GM19397 (cell line): ENCODE data around the gene CNNM4.

Experiments
- ATAC-seq: cut with Tn5 transposase; IDR thresholded peaks from one replicate; pipeline ENCODE4 v1.9.1; 2021; ENCODE audit warnings: mild to moderate bottlenecking, moderate library complexity; ENCODE audit not compliant: unreplicated experiment

The CNNM4 gene

DNA sequence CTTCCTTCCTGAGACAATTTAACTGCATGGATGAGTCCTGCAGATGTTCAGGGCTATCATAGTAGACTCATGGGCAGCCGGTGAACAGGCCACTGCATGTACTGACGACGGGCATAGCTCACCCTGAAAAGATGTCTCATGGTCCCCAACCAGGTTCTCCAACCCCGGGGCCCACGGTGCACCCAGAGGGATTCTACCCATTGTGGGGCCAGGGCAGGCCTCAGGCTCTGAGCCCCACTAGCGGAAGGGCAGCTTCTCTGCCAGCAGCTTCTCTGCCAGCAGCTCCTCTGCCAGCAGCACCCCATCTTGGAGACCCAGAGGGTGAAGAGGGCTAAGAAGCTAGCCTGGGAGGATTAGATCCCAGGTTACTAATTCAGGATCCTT is 3.2 kb upstream of the CNNM4 start:
- ATAC-seq: no peak

DNA sequence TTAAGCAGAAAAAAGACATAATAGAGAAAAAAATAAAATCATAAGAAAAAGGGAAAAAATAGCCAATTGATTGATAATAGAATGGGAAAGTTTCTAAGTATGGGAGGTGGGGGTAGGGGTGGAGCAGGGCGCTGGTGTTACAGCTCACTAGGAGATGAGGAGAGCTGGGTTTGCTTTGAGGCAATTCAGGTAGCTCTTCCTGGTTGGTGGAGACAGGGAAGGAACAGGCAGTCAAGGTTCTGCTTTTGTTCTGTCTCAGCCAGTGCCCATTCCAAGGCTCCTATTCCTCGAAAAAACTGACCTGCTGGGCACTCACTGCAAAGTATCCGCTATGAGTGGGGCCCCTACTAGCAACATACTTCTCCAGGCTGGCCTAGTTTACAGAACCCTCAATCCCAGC is 1.7 kb upstream of the CNNM4 start:
- ATAC-seq: no peak

DNA sequence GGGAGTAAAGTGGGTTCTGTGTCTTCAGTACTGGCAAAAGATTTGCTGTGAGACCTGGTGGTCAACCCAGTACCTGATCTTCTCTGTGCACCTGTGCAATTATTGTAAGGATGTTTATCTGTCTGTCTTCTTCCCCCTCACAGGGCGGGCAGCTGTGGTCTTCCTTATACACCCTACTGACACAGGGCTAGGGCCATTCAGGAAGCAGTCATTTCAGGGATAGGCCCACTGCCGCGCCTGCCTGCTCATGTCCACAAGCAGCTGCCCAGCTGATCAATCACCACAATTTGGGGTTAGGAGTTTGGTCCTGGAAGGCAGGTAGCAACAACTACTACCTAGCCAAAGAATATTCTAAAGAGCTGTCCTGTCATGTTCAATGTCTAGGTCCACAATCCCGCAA is 1.2 kb upstream of the CNNM4 start:
- no peak for ATAC-seq

DNA sequence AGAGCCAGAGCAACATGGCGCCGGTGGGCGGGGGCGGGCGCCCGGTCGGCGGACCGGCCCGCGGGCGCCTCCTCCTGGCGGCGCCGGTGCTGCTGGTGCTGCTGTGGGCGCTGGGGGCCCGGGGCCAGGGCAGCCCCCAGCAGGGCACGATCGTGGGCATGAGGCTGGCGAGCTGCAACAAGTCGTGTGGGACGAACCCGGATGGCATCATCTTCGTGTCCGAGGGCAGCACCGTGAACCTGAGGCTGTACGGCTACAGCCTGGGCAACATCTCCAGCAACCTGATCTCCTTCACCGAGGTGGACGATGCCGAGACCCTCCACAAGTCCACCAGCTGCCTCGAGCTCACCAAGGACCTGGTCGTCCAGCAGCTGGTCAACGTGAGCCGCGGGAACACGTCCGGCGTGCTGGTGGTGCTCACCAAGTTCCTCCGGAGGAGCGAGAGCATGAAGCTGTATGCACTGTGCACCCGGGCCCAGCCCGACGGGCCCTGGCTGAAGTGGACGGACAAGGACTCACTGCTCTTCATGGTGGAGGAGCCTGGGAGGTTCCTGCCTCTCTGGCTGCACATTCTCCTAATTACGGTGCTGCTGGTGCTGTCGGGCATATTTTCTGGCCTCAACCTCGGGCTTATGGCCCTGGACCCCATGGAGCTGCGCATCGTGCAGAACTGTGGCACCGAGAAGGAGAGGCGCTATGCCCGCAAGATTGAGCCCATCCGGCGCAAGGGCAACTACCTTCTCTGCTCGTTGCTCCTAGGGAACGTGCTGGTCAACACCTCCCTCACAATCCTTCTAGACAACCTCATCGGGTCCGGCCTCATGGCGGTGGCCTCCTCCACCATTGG is 507 bp downstream of the CNNM4 start:
- peak; percentile 2 for ATAC-seq

DNA sequence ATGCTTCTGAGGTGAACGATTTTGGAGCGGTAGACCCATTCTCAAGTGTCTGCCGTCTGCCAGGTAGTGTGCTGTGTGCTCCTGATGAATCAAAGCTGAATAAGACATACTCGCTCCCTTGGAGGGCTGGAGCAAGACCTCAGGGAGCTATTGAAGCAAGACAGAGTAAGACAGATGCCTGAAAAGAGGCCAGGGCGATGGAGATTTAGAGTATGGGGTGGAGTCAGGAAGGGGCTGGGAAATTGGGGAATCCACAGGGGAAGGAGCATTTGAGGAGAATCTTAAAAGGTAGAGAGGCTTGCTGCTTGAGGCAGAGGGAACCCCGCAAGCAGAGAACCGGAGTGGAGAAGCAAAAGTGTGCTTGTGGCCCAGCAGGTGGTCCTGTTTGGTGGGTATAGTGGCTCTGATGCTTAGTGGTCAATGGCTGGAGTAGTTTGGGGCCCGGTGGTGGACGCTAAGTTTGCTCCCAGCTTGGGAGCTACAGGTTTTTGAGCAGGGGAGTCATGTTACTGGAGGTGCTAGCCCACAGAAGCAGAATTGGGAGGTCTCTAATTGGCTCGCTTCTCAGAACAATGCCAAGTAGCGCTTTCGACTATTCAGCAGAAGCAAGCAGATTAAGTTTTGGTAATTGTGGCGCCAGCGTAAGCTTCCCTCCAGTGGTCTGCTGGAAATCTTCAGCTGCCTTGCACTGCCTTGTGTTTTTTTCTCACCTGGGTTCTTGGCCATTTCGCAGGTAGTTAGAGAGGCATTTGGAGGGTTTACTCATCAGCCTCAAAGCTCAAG is 2.0 kb downstream of the CNNM4 start:
- no peak for ATAC-seq

DNA sequence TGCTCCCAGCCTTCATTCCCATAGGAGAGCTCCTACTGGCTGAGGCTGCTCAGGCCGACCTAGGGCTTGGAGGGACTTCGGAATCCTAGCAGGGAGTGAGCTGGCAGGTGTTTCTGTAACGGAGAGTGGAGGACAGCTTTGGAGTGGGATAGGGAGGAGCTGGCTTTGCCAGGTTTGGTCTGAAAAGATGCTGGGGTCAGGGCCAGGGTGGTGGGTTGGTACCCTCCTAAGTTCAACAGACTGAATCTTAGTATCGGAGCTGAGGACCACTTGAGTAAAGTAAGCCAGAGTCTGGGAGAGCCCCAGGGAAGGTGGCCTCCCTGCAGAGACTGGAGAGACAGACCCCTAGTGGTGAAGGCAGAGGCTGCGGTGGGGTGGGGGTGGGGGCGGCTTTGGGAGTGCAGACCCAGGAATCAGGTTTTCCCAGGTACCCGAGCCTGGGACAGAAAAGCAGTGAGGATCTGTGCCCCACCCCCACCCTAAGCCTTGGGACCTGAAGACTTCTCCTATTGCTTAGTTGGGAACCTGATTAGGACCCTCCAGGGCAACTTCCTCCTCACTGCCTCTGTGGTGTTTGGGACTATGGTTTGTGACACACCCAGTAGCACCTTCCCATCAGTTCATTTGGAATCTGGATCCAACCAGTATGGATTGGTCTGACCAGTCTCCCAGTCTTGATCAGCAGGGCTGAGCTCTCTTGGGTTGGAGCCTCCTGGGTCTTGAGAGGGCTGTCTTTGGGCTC is 3.0 kb downstream of the CNNM4 start:
- no peak for ATAC-seq

DNA sequence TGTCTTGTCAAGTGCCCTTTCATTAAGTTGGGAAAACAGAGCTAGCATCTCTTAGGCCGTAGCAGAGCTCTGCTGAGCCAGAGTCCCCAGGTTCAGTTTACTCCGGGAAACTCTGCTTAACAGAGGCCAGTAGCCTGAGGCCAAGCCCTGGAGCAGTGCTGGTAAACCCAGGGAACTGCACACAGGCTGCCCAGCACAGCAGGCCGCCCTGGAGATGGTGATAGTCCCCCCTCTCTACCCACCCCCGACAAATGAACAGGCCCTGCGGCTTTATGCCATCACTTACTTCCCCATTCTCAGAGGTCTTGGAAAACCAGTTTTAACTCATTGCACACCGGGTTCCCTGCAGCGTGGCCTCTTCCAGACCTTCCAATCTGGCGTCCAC is 3.5 kb downstream of the CNNM4 start:
- no peak for ATAC-seq

DNA sequence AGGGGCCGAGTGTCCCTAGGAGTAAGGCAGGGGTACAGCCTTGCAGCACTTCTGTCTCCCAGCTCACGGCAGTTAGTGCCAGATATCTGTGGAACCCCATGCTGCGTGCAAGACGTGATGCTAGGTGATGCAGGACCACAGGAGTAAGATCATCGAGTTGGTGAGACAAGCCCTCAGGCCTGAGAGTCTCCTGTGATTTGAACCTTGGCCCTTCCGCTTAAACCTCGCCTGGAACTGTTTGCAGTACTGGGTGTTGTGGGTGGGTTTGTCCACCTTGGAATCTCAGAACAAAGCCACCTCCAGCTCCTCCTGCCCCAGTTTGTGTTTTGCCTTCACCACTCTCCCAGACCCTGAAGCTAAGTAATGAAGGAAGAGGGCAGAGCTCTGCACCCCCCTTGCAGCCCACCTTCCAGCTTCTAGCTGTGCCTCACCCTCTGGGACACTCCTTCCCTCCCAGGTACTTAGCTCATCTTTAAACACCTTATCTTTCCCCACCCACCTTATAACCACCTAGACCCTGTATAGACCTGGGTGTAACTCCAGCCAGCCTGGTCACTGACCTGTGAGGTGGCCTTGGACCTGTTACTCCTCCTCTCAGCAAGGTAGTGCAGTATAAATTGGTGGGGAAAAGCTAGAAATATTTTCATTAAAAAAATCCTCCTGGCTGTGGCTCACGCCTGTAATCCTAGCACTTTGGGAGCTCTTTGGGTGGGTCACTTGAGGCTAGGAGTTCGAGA is 6.6 kb downstream of the CNNM4 start:
- no peak for ATAC-seq

DNA sequence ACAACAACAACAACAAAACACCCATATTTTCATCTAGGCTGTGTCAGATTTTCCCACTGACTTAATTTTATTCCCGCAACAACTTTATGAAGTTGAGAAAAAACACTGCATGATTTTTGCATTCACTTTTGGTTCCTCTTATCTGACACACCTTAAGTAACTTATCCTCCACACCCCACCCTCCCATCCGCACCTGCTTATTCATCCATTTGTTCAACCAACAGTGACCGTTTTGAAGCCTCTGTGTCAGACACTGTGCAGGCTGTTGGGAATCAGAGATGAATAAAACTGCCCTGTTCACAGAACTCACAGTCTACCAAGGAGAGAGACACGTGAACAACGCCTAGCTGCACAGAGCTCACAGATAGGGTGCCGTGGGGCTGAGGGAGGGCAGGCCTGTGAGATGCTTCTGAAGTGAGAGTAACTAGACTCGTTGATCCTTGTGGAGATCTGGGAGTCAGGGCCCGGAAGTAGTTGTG is 7.4 kb downstream of the CNNM4 start:
- ATAC-seq: no peak

DNA sequence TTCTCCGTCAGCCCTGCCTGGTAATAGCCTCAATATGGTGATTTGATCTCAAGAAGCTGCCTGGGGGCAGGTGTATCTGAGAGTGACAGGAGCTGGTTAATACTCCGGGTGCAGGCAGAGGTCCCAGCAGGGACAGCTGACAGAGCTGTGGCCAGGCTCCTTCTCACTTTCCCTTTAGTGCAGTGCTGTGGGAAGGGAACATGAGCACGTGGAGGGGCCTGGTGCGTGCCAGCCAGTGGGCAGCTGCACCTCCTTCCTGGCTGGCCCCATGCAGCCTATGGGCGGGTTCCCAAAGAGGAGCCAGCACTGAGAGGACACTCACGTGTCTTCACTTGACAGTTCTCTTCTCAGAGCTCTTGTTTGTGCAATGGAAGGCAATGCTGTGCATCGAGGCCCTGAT is 9.1 kb downstream of the CNNM4 start:
- ATAC-seq: no peak

DNA sequence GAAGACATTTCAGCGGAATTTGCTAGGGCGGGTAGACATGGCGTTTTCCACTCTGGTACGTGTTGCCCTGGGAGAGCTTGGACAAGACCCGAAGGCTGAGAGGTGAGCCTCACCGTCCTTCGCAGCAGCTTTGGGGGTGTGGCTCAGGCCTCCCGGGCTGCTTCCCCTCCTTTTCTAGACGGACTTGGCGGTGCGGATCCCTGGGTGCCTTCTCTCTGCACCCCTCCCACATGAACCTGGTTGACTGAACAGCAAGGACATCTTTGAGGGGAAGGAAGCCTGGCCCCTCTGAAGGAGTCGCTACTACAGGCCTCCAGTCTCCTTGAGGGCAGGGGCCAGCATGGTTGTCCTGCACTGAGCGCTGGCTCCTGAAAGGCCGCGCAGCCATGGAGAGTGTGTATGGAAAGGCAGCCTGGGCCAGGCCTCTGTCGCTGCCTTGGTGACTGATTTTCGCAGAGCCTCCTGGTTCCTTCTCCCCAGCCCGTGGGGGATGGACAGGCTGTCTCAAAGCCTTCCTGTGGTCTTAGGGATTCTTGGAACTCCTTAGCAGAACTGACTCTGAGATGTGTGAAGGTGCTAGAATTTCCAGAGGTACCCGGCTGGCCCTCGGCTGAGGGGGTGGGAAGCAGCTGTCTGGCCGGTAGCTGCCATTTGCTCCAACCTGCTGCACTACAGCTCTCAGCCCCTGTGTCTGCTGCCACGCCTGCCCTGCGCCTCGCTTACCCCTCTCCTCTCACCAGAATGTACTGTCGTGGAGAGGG is 9.9 kb downstream of the CNNM4 start:
- ATAC-seq: no peak

DNA sequence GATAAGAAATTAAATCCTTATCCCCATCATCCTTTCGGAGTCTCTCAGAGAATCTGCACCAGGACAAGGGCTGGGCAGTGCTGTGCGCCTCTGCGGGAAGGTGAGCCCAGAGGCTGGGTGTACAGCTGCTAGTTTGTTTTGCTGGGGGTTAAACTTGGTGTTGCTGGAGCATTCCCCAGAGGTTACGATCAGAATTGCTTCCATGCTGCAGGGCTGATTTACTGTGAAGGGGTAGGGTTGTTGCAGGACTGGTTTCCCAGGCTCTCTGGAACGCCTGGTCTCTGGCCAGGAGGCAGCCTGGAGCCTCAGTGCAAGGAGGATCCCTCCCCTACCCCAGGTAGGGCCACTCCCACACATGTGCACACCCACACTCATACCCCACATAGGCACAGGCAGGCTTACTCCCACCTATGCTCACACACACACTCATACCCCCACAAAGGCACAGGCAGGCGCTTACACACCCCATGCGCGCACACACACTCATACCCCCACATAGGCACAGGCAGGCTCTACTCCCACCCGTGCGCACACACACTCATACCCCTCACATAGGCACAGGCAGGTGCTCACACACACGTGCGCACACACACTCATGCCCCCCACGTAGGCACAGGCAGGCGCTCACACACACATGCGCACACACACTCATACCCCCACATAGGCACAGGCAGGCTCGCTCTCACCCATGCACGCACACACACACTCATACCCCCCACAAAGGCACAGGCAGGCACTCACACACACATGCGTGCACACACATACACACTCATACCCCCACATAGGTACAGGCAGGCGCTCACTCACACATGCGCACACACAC is 11.3 kb downstream of the CNNM4 start:
- ATAC-seq: no peak

DNA sequence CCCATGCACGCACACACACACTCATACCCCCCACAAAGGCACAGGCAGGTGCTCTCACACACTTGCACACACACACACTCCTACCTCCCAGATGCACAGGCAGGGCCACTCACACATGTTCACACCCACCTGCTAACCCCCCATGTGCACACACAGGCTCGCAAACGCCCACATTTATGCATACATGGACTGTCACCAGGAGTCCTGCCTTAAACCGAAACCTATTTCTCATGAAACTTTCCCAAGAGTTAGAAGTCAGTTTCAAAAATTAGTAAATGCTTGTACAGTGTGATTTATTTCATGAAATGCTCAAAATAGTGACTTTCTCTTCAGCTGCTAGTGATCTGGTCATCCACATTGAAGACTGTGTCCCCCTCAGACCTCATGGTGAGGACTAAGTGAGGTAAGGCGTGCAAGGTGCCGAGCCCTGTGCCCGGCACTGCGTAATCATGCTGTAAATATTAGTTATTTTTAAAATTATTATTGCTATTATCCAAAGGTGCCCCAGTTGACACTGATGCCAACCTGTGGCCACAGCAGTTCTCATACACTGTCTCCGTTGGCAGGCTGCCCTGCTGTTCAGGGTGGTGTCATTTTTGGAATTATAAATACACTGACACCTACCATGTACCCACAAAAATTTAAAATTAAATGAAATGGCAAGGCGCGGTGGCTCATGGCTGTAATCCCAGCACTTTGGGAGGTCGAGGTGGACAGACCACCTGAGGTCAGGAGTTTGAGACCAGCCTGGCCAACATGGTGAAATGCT is 12.4 kb downstream of the CNNM4 start:
- no peak for ATAC-seq

DNA sequence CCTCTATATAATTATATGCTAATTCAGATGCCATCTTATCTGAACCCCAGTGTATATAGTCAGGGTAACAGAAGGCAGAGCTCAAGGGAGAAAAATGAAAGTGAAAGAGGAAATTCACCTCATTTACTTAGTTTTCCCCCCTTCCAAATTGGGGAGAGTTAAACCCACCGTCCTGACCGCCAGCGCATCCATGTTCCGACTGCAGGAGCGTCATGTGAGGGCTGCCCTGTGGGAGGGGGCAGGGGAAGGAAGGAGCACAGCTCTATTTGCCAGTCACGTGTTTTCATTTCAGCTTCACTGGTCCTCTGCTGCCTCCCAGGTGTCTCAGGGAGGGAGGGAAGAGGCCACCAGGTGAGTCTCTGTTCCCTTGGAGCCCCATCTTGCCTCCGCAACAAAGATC is 13.2 kb downstream of the CNNM4 start:
- ATAC-seq: no peak

DNA sequence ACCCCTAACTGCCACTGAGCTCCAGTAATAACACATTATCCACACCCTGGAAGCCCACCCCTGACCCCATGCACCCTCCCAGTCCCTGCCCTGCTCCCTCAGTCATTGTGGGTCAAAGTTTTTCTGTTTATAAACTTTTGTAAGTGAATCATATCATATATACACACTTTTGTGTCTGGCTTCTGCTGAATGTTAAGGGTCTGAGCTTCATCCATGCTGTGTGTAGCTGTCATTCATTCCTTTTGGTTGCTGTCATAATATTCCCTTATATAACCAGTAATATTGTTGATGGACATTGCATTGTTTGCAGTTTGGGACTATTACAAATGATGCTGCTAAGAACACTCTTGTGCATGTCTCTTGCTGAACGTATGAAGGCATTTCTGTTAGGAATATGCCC is 14.5 kb downstream of the CNNM4 start:
- ATAC-seq: no peak

DNA sequence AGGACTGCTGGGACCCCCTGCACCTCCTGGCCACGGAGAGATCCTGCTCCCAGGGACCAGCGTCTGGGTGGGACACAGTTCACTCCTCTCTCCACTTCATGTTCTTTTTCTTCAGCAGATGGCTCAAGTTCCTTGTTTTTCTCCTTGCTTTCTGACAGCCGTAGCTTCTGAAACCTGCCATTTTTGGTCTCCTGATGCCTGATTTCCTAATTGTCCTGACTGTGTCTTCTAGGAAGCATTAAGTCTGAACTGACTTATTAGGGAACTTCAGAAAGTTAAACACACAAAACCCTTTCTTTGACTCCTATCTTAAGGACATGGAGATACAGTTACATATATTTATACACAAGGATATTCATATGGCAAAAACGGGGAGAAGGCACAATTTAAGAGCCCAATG is 22.7 kb downstream of the CNNM4 start:
- ATAC-seq: no peak

DNA sequence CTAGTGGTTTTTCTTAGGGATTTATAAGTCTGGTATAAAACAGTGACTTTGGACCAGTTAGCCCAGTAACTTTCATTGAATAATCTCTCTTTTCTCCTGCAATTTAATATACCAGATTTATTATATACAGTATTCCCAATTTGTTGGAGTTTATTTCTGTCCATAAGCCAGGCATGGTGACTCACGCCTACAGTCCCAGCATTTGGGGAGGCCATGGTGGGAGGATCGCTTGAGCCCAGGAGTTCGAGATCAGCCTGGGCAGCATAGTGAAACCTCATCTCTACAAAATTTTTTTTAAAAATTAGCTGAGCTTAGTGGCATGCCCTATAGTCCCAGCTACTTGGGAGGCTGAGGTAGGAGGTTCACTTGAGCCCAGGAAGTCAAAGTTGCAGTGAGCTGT is 26.7 kb downstream of the CNNM4 start:
- no peak for ATAC-seq

DNA sequence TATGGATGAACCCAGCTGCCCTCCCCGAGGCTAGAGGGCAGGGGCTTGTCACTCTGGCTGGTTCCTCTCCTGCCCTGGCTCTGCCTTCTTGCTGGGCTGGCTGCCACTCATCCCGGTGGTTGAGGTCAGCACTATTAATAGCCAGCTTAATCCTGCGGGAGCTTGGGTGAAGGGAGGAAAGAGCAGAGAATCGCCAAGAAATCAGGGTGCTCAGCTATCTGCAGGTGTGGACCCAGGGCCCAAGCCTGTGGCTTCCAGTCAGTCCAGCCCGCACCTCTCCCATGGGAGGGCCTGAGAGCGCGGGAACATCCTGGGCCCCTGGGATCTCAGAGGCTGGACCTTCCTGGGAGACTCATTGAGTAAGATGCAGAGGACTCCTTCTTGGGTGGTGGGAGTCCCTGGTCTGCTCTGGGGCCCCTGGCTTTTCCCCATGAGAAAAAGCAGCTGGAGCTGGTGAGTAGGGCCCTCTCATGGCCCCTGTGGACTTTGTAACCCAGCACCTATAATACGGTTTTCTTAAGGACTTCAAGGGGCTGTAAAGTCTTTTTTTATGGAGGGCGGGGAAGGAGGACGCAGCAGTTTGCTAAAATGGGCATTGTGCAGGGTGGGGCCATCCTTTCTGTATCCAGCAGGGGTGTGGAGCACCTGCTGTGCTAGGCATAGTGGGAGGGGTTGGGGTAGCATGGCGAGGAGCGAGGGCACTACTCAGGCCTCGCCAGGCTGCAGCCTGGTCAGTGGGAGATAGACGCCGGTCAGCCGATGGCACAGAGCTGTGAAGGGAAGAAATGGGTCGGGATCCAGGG is 27.9 kb downstream of the CNNM4 start:
- ATAC-seq: no peak
